GM18909 (cell line): ENCODE results near the gene MPPED1.

Experiments used
- ATAC-seq: cut with Tn5 transposase; IDR thresholded peaks from one replicate; pipeline ENCODE4 v1.9.1; 2021; ENCODE audit warnings: mild to moderate bottlenecking; ENCODE audit not compliant: unreplicated experiment, poor library complexity

Gene MPPED1

DNA sequence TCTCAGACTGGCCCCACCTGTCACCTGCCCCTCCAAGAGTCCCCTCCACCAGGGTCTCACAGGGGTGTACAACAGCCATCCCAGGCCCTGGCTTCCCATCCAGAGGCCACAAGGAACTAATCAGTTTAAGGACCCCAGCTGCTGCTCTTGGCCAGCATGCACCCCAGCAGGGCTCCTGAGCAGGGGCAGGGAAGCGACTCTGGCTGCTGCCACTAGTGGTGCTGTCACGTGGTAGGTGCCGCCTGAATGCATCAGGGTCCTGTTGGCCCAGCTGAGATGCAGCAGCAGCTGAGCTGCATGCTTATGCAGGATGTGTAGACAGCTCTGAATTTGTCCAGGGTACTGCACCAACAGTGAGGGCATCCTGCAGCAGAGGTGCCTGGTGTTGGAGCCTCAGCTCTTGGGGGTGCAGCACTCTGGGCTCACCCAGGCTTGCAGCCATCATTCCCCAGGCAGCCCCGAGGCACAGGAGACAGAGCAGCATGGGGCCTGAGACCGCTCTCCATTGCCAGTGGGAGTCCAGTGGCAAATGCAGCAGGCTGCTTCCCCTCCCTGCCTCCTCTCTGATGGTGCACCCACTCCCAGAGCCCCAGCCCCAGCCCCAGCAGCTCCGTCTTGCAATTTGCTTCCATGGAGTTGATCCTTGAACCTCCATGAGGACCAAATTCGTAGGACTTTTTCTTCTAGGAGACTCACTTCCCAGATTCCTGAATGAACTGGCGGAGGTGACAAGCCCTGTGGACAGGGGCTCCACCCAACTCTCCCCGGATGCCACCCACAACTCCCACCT, 98.7 kb downstream of the MPPED1 start:
- ATAC-seq, result no peak

DNA sequence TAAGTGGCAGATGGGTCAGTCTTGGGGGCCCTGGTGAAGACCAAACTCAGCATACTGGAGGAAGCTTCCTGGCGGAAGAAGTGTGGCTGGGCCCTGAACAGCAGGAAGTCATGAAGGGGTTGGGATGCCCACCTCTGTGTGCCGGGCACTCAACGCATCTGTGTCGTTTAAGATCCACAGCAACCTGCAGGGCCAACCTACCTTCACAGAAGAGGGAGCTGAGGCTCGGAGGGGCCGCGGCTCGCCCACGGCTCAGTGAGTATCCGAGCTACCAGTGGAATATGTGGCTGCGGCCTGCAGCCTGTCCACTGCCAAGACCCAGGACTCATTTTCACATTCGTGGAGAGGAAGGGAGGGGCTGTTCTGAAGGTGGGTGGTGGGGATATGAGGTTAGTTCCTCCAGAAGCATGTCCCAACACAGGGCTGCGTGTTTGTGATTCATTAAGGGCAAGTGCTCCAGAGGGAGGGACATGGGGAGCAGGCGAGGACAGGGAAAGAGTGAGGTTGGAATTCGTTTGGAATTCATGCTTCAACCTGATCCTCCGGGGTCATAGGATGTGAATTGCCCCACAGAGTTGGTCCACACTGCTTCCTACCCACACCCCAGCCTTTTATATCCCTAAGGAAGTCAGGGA, 99.6 kb downstream of the MPPED1 start:
- ATAC-seq, result no peak

DNA sequence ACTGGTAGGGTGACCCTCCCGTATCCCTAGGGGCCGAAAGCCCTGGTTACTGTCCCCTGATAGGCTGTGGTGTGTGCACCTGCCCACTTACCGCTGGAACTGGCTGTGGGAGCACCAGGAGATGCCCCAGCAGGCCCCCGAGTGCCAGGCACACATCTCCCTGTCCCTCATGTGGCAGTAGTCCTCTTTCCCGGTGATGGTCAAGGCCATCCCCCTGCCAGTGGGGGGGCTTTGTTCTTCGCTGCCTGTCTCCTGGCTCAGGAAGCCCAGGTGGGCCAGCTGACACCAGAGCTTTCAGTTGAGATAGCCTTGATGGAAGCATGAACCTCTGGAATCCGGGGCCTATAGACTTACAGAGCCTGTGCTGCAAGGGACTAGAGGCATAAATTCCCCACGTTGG, 100.5 kb downstream of the MPPED1 start:
- no peak for ATAC-seq

DNA sequence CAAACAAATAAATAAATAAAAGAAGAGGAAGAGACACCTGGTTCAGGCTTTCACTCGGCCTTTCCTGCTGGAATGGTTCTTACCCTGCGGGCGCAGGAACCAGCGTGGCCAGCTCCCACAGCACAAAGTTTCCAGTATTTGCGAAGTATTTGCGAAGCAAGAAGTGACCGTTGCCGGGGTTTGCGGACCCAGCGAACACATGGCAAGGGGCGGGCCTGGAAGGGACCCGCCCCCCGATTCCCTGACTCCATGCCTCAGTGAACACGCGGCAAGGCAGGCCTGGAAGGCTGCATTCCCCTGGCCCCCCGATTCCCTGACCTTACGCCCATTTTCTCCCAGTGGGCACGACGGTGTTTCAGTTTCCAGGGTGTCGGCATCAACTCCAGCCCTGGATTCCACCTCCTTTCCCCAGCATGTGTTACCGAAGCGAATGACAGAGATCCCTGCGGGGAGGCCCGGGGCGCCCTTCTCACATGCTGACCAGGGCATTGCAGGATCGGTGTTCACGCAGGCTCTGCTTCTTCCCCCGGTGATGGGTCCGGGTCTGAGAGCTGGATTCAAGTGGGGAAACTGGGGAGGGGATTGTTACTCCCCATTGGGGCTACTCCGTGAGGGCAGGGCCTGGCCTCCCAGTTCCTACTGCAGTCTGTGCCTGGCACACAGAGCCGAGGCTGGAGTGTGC, 102.8 kb downstream of the MPPED1 start:
- no peak for ATAC-seq

DNA sequence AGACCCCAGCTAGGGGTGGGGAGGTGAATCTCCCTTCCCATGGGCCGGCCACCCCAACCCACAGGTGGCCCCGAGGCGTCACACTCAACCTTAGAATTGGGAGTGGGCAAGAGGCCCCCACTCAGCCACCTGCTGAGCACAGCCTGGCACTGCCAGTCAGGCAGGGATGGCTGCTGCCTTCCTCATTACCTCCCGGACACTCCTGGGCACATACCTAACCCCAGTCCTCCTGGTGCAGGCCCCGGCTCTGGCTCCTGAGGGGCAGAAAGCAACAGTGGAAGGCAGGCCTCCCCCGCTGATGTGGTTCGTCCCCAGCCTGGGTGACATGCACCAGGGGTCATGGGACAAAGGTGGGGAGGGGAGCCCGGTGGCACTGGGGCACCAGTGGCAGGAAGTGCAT, 103.6 kb downstream of the MPPED1 start:
- no peak for ATAC-seq

DNA sequence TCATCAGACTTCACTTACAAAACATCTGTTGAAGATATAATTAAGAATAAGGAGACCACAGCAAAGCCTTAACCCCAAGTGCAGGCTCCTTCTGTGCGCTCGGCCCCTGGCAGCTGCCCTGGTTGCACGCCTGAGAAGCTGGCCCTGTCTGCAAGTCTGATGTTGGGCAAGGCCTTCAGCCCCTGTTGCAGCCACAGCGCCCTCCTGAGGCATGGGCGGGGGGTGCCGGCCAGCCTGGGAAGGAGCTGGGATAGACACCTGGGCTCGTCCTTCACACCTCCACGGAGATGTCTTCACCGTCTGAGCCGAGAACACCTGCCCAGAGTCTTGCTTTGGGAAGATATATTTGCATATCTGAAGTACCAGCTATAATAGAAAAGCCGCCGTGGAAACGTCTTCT, 104.1 kb downstream of the MPPED1 start:
- no peak for ATAC-seq

DNA sequence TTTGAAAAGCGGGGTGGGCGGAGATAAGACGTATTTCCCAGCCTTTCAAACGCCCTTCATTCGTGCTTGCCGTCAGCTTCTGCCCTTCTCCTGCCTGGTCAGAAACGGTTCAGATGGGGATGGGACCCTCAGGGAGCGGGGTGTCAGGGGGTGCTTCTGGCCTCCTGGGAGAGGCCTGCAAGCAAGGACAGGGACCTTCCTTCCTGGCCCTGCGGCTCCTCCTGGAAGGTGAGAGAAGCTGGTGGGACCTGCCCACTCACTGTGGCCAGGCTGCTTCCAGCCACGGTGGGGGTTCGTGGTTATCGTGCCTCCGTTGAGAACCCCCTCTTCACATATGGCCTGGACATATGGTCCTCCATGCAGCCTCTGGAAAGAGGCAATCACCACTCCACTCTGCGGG, 104.6 kb downstream of the MPPED1 start:
- ATAC-seq, result no peak

DNA sequence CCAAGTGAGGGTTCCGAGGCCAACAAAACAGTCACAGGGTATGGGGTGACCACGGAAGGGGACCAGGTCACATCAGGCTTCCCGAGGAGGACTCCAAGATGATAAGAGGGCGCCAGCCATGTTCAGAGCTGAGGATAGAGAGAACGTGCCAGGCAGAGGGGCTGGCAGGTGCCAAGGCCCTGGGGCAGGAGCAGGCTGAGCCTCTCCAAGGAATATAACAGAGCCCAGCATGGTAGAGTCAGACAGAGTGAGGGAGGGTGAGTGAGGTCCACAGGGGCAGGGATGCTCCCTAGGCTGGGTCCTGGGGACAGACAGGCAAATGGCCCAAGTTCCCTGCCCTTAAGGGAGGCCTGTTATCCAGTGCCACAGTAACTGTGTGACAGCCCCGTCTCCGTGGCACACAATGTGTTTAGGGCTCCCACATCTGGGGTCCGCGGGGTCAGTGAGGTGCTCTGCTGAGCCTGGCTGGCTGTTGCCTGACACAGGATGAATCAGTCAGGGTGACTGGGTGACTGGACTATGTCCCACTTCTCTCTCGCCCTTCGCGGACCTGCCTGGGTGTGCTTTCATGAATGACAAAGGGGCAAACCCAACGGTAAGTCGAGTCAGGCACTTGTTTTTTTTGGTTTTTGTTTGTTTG, 105.3 kb downstream of the MPPED1 start:
- no peak for ATAC-seq

DNA sequence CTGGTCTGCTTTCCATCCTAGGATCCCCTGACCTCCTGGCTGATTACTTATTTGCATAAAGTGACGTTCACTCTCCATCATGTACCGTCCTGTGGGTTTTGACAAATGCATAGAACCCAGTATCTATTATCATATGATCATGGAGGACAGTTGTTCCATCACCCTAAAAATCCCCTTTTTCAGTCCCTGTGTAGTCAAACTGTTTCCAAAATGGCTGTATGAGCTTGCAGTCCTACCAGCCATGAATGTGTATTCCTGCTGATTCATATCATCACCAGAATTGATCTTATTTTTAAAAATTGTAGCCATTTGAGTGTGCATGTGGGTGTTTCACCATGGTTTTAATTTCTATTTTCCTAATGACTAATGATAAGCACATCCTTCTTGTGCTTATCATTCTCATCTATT, 108.8 kb downstream of the MPPED1 start:
- no peak for ATAC-seq

DNA sequence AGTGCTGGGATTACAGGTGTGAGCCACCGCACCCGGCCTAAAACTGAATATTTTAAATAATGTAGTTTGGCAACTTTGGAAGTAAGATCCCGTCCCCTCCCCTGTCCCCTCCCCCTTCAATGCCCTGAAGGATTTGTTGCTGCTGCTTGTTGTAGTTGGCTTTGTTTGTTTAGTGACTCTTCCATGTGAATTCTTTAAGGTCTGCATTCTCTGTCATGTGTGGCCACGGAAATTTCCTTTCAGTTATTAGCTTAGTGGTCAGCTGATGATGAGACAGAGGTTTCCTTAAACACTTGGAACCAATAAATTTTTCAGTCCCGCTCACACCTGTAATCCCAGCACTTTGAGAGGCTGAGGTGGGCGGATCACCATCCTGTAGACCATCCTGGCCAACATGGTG, 109.9 kb downstream of the MPPED1 start:
- ATAC-seq, result no peak

DNA sequence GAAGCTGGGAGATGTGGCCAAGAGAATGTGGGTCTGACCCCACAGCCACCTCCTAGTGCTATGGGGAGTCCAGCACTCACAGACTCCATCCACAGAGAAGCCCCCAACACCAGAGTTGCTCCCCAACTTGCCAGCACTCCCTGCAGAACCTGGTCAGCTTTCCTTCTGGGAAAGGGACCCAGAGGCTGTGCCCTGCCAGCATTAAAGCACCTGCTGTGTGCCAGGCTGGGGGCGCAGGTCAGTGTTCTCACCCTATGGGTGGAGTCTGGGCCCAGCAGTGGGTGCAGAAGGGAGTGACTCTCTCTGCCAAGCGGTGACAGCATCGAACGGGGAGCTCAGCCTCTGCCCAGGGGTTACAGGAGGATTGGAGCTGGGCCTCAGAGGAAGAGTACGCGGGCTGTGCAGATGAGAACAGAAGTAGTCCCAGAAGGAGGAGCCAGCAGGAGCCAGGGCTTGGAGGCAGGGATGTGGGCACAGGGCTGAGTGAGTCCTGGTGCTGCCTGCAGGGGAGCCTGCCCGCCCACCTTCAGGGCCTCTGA, 114.4 kb downstream of the MPPED1 start:
- no peak for ATAC-seq

DNA sequence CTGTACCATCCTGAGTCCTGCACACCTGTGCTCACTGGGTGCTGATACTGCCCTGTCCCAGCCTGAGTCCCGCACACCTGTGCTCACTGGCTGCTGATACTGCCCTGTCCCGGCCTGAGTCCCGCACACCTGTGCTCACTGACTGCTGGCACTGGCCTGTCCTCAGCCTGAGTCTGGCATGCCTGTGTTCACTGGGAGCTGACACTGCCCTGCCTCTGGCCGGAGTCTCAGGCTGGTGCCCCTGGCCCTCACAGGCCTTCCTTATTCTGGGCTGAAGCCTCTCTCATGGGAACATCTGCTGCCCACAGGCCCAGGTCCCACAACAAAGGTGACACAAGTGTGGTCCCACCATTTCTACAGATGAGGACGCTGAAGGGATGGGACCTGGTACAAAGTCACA, 115.1 kb downstream of the MPPED1 start:
- no peak for ATAC-seq

DNA sequence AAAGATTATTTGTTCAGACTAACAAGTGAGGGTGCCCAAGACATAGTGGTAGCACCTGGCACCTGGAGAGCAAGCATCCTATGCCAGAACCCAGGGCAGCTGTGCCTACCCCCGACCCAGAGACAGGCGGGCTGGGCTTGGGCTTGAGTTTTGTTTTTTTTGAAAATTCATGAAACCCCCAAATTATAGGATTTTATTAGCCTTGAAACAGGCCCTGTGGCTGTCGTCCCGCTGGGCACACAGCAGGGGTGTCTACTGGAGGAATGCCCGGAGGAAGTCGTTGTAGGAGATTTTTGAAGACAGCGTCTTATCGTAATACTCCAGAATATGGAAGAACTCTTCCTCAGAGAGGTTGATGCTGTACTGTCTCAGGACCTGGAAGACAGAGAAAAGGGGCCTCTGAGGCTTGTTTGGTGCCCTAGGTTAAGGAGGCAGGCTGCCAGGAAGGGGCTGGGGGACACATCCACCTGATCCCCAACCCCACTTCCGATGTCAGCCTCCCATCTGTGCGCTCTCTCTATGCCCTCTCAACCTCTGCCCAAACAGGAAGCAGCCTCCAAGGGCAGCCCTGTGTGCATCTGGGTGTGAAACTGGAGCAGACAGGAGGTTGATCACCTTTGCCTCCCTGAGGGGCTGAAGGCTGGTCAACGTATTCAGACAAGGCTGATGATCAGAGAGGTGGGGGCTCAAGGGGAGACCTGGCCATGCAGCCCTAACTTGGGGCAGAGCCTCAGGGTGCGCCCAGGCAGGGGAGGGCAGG, 117.0 kb downstream of the MPPED1 start:
- ATAC-seq, result no peak

DNA sequence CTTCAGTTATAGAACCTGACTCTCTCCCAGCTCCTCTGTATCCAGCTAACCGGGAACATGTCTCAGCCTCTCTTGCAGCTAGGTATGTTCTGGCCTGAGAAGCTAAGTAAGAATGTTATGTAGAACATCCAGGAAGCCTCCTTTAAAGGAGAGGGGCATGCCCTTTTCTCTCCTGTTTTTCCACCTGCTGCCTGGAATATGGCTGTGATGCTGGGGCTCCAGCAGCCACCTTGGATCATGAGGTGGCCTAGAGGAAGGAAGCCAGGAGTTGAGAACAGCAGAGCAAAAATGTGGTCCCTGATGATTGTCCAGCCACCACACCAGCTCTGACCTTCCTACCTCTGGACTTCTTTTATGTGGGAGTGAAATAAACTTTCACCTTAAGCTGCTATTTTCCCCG, 117.6 kb downstream of the MPPED1 start:
- ATAC-seq, result no peak

DNA sequence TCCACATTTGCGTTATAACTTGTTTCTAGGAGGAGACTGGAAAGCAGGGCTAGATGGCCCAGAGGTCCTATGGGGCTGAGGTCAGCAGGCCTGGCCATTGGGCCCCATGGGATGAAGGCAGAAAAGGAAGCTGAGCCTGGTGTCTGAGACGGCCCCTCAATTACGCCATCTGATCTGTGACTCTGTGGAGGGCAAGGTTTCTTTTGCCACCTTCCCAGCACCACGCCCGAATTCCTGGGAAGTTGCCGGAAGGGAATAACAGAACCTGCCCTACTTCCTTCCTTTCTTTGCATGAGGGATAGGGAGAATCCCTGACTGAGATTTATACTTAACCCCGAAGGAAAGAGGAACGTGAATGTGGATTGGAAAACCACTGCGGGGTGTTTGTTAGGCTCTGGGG, 118.1 kb downstream of the MPPED1 start:
- no peak for ATAC-seq

DNA sequence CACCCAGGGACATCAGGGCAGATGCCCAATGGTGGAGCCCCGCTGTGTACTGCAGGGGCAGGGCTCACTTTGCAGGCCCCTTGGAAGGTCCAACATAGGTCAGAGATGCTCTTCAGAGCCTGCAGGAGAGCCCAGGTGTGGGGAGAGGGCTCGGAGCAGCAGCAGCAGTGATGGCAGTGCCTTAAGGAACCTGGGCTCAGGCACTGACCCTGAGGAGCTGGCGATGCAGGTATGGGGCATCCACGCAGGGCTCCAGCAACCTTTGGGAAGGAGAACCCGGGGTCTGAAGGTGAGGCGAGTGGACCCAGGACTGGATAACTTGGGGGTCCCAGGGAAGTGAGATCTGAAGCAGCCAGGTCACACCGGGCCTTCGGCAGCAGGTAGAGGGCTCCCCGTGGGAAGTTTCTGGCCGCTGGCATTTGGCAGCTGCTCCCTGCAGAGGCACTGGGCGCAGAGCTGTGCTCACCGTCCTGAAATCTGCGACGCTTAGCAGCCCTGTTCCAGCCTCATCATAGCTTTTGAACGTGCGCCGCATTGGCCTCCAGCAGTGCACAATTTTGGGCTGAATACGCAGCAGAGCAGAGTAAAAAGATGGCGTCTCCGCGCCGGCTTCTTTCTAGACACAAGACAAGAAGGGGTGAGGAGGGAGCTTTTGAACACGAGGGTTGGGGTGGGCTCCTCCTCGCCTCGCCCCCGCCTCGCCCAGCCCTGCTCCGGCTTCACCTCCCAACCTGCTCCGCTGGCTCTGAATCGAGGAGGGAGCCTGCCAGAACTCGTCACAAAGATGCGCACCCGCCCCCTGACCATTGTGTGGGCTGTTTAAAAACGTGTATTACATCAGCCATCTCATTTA, 118.8 kb downstream of the MPPED1 start:
- no peak for ATAC-seq

DNA sequence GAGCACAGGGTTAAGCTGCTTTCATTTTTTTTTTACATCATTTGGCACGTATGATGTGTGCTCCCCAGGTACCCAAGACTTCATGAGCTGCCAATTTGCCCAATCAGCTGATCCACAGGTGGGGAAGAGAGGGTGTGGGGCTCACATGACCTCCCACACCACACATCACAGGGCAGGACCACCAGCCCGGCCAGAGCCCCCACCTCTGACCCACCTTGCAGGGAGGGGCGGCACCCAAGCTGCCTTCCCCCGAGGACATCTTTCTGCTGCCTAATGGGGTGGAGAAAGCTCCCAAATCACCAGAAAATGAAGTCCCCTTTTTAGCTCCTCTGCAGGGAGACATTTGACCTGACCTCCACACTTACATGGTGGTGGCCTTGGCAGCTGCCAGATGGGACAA, 119.8 kb downstream of the MPPED1 start:
- ATAC-seq, result no peak

DNA sequence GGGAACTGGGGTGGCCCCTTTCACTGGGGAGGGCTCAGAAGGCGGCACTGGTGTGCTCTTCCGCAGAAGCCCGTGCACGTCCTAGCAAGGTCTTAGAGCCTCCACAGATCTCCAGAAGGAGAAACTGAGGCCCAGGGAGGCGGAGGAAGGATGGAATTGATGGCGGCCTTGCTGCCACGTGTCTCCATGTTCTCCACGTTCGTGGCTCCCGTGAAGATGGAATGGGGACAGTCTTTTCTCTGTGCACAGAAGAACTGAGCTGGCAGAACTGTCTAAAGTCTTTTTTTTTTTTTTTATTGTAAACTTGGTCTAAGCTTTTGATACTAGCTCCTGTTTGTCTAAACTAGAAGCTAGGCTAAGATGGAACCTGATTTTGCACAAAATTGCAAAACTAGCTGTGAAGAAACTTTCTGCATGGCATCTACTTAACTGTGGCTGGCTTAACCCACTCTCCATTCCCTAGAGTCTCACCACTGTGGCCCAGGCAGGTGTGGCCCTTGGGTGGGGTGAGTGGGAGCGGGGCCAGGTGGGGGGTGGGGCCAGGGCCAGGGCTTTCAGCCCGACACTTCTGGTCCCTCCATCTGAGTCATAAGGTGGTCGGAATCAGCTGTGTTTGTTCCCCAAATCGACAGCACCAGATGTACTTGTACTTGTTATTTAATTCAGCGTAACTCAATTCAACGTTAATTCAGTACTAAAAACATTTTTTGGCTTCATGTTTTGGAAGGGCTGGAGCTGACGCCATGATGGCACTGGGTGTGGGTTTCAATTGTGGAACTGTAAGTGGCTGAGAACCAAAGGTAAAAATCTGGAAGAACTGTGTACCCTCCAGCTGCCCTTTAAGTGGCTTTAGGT, 120.7 kb downstream of the MPPED1 start:
- no peak for ATAC-seq
